AG08396 (cell line): ENCODE results near the gene CRHR2.

Source experiments
- DNase-seq: peaks from one replicate; pipeline ENCODE4 v3.0.0; 2012; ENCODE audit warnings: low spot score, mixed read lengths

CRHR2 gene

GRCh38 chr7:30618080-30618676 is 64.1 kb downstream of the CRHR2 start:
- DNase-seq, result no peak

- no peak for DNase-seq
These were observed 64.9 kb downstream of the CRHR2 start for GRCh38 chr7:30617359-30617758.

- no peak for DNase-seq
These were observed 65.9 kb downstream of the CRHR2 start for GRCh38 chr7:30616318-30616717.

GRCh38 chr7:30613366-30614325 is 68.6 kb downstream of the CRHR2 start:
- DNase-seq, result no peak

- DNase-seq, result no peak
These were observed 69.5 kb downstream of the CRHR2 start for GRCh38 chr7:30612658-30613265.

GRCh38 chr7:30605832-30606231 is 76.4 kb downstream of the CRHR2 start:
- DNase-seq, result no peak

- DNase-seq, result no peak
These were observed 77.4 kb downstream of the CRHR2 start for GRCh38 chr7:30604901-30605300.
